HG03460 (cell line): ENCODE results near the gene SRMS.

Experiments
- ATAC-seq: cut with Tn5 transposase; IDR thresholded peaks from one replicate; pipeline ENCODE4 v1.9.1; 2021; ENCODE audit not compliant: unreplicated experiment

SRMS gene

GRCh38 chr20:63547725-63548480, at the start of gene SRMS:
Gene SRMS (minus strand): TSS chr20:63547749. CDS start chr20:63547463, 286 bp downstream.
- no peak for ATAC-seq

GRCh38 chr20:63596423-63596822, 48.9 kb upstream of the SRMS start:
- ATAC-seq = no peak

GRCh38 chr20:63595416-63596127, 48.0 kb upstream of the SRMS start:
- no peak for ATAC-seq

GRCh38 chr20:63594043-63594561, 46.6 kb upstream of the SRMS start:
- no peak for ATAC-seq

- no peak for ATAC-seq
Measured at GRCh38 chr20:63592661-63593060, 45.1 kb upstream of the SRMS start.

GRCh38 chr20:63591786-63592355, 44.3 kb upstream of the SRMS start:
- no peak for ATAC-seq

- ATAC-seq = no peak
Measured at GRCh38 chr20:63591147-63591533, 43.6 kb upstream of the SRMS start.

GRCh38 chr20:63590218-63591146, 42.9 kb upstream of the SRMS start:
- no peak for ATAC-seq

- ATAC-seq = no peak
Measured at GRCh38 chr20:63589261-63590217, 42.0 kb upstream of the SRMS start.

- no peak for ATAC-seq
Measured at GRCh38 chr20:63588641-63589041, 41.1 kb upstream of the SRMS start.

- no peak for ATAC-seq
Measured at GRCh38 chr20:63587776-63588591, 40.4 kb upstream of the SRMS start.

GRCh38 chr20:63587256-63587655, 39.7 kb upstream of the SRMS start:
- no peak for ATAC-seq

GRCh38 chr20:63586797-63587196, 39.2 kb upstream of the SRMS start:
- no peak for ATAC-seq

GRCh38 chr20:63585616-63586565, 38.3 kb upstream of the SRMS start:
- ATAC-seq = no peak

GRCh38 chr20:63582382-63583063, 35.0 kb upstream of the SRMS start:
- no peak for ATAC-seq

- ATAC-seq = no peak
Measured at GRCh38 chr20:63580796-63581461, 33.4 kb upstream of the SRMS start.
